Activated CD4-positive, alpha-beta T cell treated with anti-CD3 and anti-CD28 coated beads, Interleukin-2, amount 50 U/mL, for 1 hour (primary cell): ENCODE data around the gene LMX1B.
A peak's percentile ranks its signal among the peaks of the same experiment; 100 is the strongest.
"Not testable (repeated sequence)": the region's sequence is repeated elsewhere in the genome, so short reads cannot be mapped to it uniquely, and the experiment has no call there.

Experiments used
- DNase-seq: peaks from one replicate; pipeline ENCODE4 v3.0.0-alpha.2; 2020

The LMX1B gene

GRCh38 chr9:126721564-126721981 is 107.8 kb downstream of the LMX1B start:
- DNase-seq, result no peak

- DNase-seq, result peak; percentile 85
These were observed 108.7 kb downstream of the LMX1B start for GRCh38 chr9:126722252-126722921.

- peak; percentile 67 for DNase-seq
These were observed 109.4 kb downstream of the LMX1B start for GRCh38 chr9:126722922-126723806.

GRCh38 chr9:126723807-126724172 is 110.1 kb downstream of the LMX1B start:
- DNase-seq, result no peak

- DNase-seq, result no peak
These were observed 110.5 kb downstream of the LMX1B start for GRCh38 chr9:126724226-126724625.

- not testable (repeated sequence) for DNase-seq
These were observed 111.8 kb downstream of the LMX1B start for GRCh38 chr9:126725485-126725884.

- DNase-seq, result not testable (repeated sequence)
These were observed 114.5 kb downstream of the LMX1B start for GRCh38 chr9:126728210-126728609.

- DNase-seq, result not testable (repeated sequence)
These were observed 116.9 kb downstream of the LMX1B start for GRCh38 chr9:126730592-126730991.

GRCh38 chr9:126733005-126733404 is 119.3 kb downstream of the LMX1B start:
- no peak for DNase-seq

- no peak for DNase-seq
These were observed 121.1 kb downstream of the LMX1B start for GRCh38 chr9:126734877-126735276.

GRCh38 chr9:126735482-126735881 is 121.8 kb downstream of the LMX1B start:
- DNase-seq, result no peak

- no peak for DNase-seq
These were observed 124.8 kb downstream of the LMX1B start for GRCh38 chr9:126738553-126738952.

- no peak for DNase-seq
These were observed 129.3 kb downstream of the LMX1B start for GRCh38 chr9:126743041-126743440.

- DNase-seq, result no peak
These were observed 132.1 kb downstream of the LMX1B start for GRCh38 chr9:126745574-126746411.
